ENCODE data around the gene ITGAX. TPM values are rescaled to one million over a fixed set of nuclear protein-coding genes. Genes with fewer than 3 reads are reported as not detected.

Gene ITGAX
- total and polyA plus RNA-seq, 4 donors = 1.1 to 9.6 (median 1.9) TPM

GRCh38 chr16:31362476-31363405, 7.8 kb downstream of the ITGAX start:
- Histone ChIP-seq H3K27ac (ENCODE audit: low read depth in 1 of 2, low read length in 2 of 2) (no peak overlapping the region), H3K4me3 (ENCODE audit: low read depth in 1 of 3, low read length in 3 of 3) (no peak overlapping the region), H3K4me1 (ENCODE audit: control insufficient read depth in 4 of 4, insufficient read depth in 4 of 4, low read length in 3 of 4) (peaks cover 0 to 1% (median 0%) of the 10 kb centered on the region in 4 donors), H3K27me3 (ENCODE audit: control insufficient read depth in 4 of 4, insufficient read depth in 4 of 4, low read length in 3 of 4) (no peaks in the 10 kb centered on the region), H3K9me3 (ENCODE audit: control insufficient read depth in 4 of 4, low read length in 3 of 4) (no peaks in the 10 kb centered on the region), H3K9ac (ENCODE audit: low read depth in 1 of 2, low read length in 2 of 2) (no peak overlapping the region), H3K36me3 (ENCODE audit: control insufficient read depth in 4 of 4, insufficient read depth in 3 of 4, low read depth in 1 of 4, low read length in 3 of 4) (no peaks in the 10 kb centered on the region)
- DNase-seq (ENCODE audit: low spot score) = no peak
- WGBS = 86% methylated on average over 26 of the region's 26 CpGs
- TF ChIP-seq HNF4A (conservative IDR thresholded peaks at IDR 0.05) = no peak
- no peak for TF ChIP-seq SP1 (IDR thresholded peaks at IDR 0.05)
- TF ChIP-seq TAF1 (conservative IDR thresholded peaks at IDR 0.05) = no peak
- no peak for TF ChIP-seq FOXA2 (IDR thresholded peaks at IDR 0.05)
- TF ChIP-seq GABPA (IDR thresholded peaks at IDR 0.05 in 1 of 2, conservative IDR thresholded peaks at IDR 0.05 in 1 of 2) = no peak
- TF ChIP-seq HNF4G (IDR thresholded peaks at IDR 0.05) = no peak
- no peak for TF ChIP-seq NR2F2 (IDR thresholded peaks at IDR 0.05)
- no peak for TF ChIP-seq EGR1 (IDR thresholded peaks at IDR 0.05; ENCODE audit: low read depth in 2 of 2)
- no peak for TF ChIP-seq REST (IDR thresholded peaks at IDR 0.05)
- no peak for TF ChIP-seq RXRA (IDR thresholded peaks at IDR 0.05)
- no peak for TF ChIP-seq JUND (IDR thresholded peaks at IDR 0.05)

- Histone ChIP-seq H3K9ac (ENCODE audit: low read depth in 1 of 2, low read length in 2 of 2) (no peak overlapping the region), H3K9me3 (ENCODE audit: control insufficient read depth in 4 of 4, low read length in 3 of 4) (no peaks in the 10 kb centered on the region), H3K27me3 (ENCODE audit: control insufficient read depth in 4 of 4, insufficient read depth in 4 of 4, low read length in 3 of 4) (no peaks in the 10 kb centered on the region), H3K4me1 (ENCODE audit: control insufficient read depth in 4 of 4, insufficient read depth in 4 of 4, low read length in 3 of 4) (no peaks in the 10 kb centered on the region), H3K27ac (ENCODE audit: low read depth in 1 of 2, low read length in 2 of 2) (no peak overlapping the region), H3K4me3 (ENCODE audit: low read depth in 1 of 3, low read length in 3 of 3) (no peak overlapping the region), H3K36me3 (ENCODE audit: control insufficient read depth in 4 of 4, insufficient read depth in 3 of 4, low read depth in 1 of 4, low read length in 3 of 4) (no peaks in the 10 kb centered on the region)
- DNase-seq (ENCODE audit: low spot score) = no peak
- no peak for TF ChIP-seq YY1 (IDR thresholded peaks at IDR 0.05)
- TF ChIP-seq ATF3 (IDR thresholded peaks at IDR 0.05) = no peak
- TF ChIP-seq EGR1 (IDR thresholded peaks at IDR 0.05; ENCODE audit: low read depth in 2 of 2) = no peak
- no peak for TF ChIP-seq GABPA (IDR thresholded peaks at IDR 0.05 in 1 of 2, conservative IDR thresholded peaks at IDR 0.05 in 1 of 2)
- no peak for TF ChIP-seq FOXA1 (IDR thresholded peaks at IDR 0.05)
- TF ChIP-seq HNF4G (IDR thresholded peaks at IDR 0.05) = no peak
- no peak for TF ChIP-seq TAF1 (conservative IDR thresholded peaks at IDR 0.05)
- no peak for TF ChIP-seq HNF4A (conservative IDR thresholded peaks at IDR 0.05)
- TF ChIP-seq CTCF (IDR thresholded peaks at IDR 0.05; ENCODE audit: low read depth, low read length, missing input control) = no peak
- TF ChIP-seq REST (IDR thresholded peaks at IDR 0.05) = no peak
- no peak for TF ChIP-seq MAX (IDR thresholded peaks at IDR 0.05)
- TF ChIP-seq FOXA2 (IDR thresholded peaks at IDR 0.05) = no peak
- TF ChIP-seq NR2F2 (IDR thresholded peaks at IDR 0.05) = no peak
- no peak for TF ChIP-seq JUND (IDR thresholded peaks at IDR 0.05)
- WGBS = 87% methylated on average over 8 of the region's 8 CpGs
Measured at GRCh38 chr16:31363721-31364120, 8.7 kb downstream of the ITGAX start.

Data from liver (tissue), 9 donors.